Measurements from ENCODE around the gene PTGES.
A peak's percentile ranks its signal among the peaks of the same experiment; 100 is the strongest.

PTGES gene

DNA sequence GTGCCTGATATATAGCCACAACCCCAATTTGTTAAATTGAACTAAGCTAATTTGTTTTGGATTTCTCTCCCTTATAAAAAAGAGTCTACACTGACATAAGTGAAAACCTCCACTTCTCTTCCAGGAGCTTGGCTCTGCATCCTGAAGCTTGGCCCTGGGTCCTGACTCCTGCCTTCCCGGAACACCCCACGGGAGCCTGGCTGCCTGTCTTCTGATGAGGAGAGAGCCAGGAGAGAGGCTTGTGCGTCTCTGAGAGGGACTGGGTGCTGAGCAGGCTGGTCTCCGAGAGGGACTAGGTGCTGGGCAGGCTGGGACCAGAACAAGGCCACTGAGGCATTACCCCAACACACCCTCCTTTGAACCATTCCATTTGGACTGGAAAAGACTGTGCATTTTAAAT, 6.5 kb upstream of the PTGES start:
- ChIA-PET CTCF (interaction anchor here (1.4 to 1.5 kb wide), 2 partner anchors 21 to 33 kb away, joined by 4 to 5 read pairs; no protein-coding TSS in a partner anchor), POLR2A (ENCODE audit: low non-redundant PET) (no interaction called here)
- TF ChIP-seq, protein P1, sequence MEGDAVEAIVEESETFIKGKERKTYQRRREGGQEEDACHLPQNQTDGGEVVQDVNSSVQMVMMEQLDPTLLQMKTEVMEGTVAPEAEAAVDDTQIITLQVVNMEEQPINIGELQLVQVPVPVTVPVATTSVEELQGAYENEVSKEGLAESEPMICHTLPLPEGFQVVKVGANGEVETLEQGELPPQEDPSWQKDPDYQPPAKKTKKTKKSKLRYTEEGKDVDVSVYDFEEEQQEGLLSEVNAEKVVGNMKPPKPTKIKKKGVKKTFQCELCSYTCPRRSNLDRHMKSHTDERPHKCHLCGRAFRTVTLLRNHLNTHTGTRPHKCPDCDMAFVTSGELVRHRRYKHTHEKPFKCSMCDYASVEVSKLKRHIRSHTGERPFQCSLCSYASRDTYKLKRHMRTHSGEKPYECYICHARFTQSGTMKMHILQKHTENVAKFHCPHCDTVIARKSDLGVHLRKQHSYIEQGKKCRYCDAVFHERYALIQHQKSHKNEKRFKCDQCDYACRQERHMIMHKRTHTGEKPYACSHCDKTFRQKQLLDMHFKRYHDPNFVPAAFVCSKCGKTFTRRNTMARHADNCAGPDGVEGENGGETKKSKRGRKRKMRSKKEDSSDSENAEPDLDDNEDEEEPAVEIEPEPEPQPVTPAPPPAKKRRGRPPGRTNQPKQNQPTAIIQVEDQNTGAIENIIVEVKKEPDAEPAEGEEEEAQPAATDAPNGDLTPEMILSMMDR (conservative IDR thresholded peaks at IDR 0.05; ENCODE audit: low read depth): no peak
- H3K27ac ChIP-seq: no peak overlapping the region
- DNase-seq (ENCODE audit: low spot score): no peak

DNA sequence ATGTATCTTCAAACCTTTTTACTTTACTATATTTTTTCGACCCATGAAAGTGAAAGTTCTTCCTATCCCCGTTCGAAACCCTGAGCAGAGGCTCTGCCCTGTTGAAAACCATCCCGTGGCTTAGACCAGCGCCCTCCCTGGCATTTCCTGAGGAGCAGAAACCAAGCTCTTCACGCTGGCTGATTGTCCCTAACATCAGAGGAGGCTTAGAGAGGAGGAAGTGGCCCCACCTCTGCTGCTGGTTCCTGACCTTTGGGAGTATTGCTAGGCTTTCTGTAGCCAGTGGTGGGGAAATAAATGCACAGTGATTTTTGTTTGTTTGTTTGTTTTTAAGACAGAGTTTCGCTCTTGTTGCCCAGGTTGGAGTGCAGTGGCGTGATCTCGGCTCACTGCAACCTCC, 4.2 kb upstream of the PTGES start:
- TF ChIP-seq, protein P1 (conservative IDR thresholded peaks at IDR 0.05; ENCODE audit: low read depth): no peak
- POLR2A ChIA-PET (ENCODE audit: low non-redundant PET): interaction anchor here (0.7 kb wide), 1 partner anchor 10 kb away, joined by 4 read pairs; no protein-coding TSS in a partner anchor
- CTCF ChIA-PET: interaction anchor here (1.0 to 1.4 kb wide), 2 partner anchors 20 to 33 kb away, joined by 3 to 4 read pairs; no protein-coding TSS in a partner anchor
- peak overlapping the region; percentile 1; the same call in 1 of the 2 replicates for H3K27ac ChIP-seq
- no peak for DNase-seq (ENCODE audit: low spot score)

GRCh38 chr9:129756191-129756590, 3.3 kb upstream of the PTGES start:
- TF ChIP-seq, protein P1 (conservative IDR thresholded peaks at IDR 0.05; ENCODE audit: low read depth): no peak
- CTCF ChIA-PET: interaction anchor here (0.7 to 1.4 kb wide), 3 partner anchors 18 to 29 kb away, joined by 4 to 7 read pairs (median 4); no protein-coding TSS in a partner anchor
- no peak overlapping the region for H3K27ac ChIP-seq
- DNase-seq (ENCODE audit: low spot score): no peak
- POLR2A ChIA-PET (ENCODE audit: low non-redundant PET): no interaction called here

DNA sequence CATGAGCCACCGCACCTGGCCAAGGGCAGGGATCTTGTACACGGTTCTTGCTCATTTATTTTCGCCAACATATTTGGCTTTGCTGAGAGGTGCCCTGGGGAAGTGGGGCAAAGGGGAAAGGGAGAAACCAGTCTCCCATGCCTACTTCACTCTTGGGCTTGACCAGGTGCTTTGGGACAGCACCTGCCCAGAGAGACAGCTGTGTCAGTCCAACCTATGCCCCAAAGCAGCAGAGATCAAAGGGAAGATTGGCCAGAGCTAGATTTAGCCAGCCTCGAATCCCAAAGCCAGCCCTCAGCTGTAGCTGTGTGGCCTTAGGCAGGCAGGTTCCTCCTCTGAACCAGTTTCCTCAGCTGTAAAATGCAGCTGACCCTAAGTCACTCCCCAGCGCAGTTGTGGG, 2.3 kb upstream of the PTGES start:
- POLR2A ChIA-PET (ENCODE audit: low non-redundant PET): no interaction called here
- TF ChIP-seq, protein P1 (conservative IDR thresholded peaks at IDR 0.05; ENCODE audit: low read depth): no peak
- no peak overlapping the region for H3K27ac ChIP-seq
- no peak for DNase-seq (ENCODE audit: low spot score)
- CTCF ChIA-PET: interaction anchor here (0.6 to 1.3 kb wide), 2 partner anchors 17 to 340 kb away, joined by 3 to 7 read pairs; no protein-coding TSS in a partner anchor

DNA sequence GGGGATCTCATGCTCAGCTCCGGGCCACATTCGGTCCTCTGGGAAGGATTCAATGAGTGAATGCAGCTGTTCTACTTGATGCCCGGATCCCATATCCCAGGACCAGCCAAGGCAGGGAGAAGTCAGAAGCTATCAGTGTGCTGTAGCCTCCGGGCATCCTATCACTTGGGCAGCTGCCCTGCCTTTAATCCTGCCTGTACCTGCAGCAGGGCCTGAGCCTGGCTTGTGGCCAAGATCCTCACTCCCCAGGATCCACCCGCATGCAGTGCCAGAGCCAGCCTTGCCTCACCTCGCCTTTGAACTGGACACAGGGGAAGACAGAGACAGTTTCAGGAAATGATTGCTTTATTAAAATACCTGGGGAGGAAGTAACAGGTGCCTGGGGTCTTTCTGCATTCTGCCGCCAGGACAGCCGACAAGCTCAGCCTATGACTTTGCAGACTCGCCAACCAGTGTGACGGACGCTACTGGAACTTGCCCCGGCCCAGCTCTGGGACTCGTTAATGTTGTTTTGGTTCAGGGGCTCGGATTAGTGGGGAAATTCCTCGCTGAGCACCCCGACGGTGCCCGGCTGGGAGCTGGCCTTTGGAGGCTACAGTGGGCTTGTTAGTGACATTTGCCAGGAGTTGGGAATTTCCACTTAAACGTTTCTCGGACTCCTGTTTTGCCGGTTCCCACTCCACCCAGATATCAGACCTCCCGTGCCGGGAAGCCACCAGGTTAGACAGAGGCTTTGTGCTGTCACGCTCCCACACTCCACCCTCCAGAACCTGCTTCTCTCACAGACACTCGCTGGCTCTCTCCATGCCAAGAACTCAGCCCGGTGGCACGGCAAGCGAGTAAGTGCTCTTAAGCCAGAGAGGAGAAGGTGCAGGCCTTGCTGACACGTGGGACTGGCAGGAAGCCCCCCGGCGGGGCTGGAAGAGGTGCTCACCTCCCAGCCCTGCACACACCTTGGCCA, 721 bp downstream of the PTGES start:
- peak; percentile 98 for DNase-seq (ENCODE audit: low spot score)
- POLR2A ChIA-PET (ENCODE audit: low non-redundant PET): interaction anchor here (1.1 kb wide), 1 partner anchor 21 kb away, joined by 3 read pairs; no protein-coding TSS in a partner anchor
- peak overlapping the region; percentile 81 for H3K27ac ChIP-seq
- TF ChIP-seq, protein P1 (conservative IDR thresholded peaks at IDR 0.05; ENCODE audit: low read depth): no peak
- CTCF ChIA-PET: interaction anchor here (0.5 to 2.0 kb wide), 12 partner anchors 12 to 341 kb away, joined by 3 to 20 read pairs (median 4); no protein-coding TSS in a partner anchor

- TF ChIP-seq, protein P1 (conservative IDR thresholded peaks at IDR 0.05; ENCODE audit: low read depth): no peak
- ChIA-PET CTCF (interaction anchor here (0.5 to 2.0 kb wide), 6 partner anchors 12 to 476 kb away, joined by 3 to 20 read pairs (median 4); no protein-coding TSS in a partner anchor), POLR2A (ENCODE audit: low non-redundant PET) (no interaction called here)
- peak overlapping the region; percentile 81 for H3K27ac ChIP-seq
- peak; percentile 94 for DNase-seq (ENCODE audit: low spot score)
Observed at GRCh38 chr9:129750013-129750638, 2.7 kb downstream of the PTGES start.
